Upper lobe of right lung (tissue), 1 donor: ENCODE results near the gene RPL15. TPM values are rescaled to one million over a fixed set of nuclear protein-coding genes. Genes with fewer than 3 reads are reported as not detected.

Experiments used
- ATAC-seq: fragments of 200-7000 bp; cut with Tn5 transposase; one replicate; pipeline ENCODE4 v1.9.1; 2020; ENCODE audit warnings: mild to moderate bottlenecking, moderate library complexity
- DNase-seq: peaks from one replicate; pipeline ENCODE4 v3.0.0-alpha.2; 2020
- H3K27ac ChIP-seq: fragments of 200-600 bp; one replicate; pipeline ENCODE4 v1.8.0; 2022
- H3K27me3 ChIP-seq: fragments of 200-600 bp; one replicate; pipeline ENCODE4 v1.8.0; 2022; ENCODE audit warnings: mild to moderate bottlenecking
- H3K36me3 ChIP-seq: fragments of 200-600 bp; one replicate; pipeline ENCODE4 v1.8.0; 2022
- H3K4me1 ChIP-seq: fragments of 200-600 bp; one replicate; pipeline ENCODE4 v1.8.0; 2022
- H3K4me3 ChIP-seq: fragments of 200-600 bp; one replicate; pipeline ENCODE4 v1.8.0; 2022; ENCODE audit warnings: mild to moderate bottlenecking
- H3K9me3 ChIP-seq: fragments of 200-600 bp; one replicate; pipeline ENCODE4 v1.8.0; 2022
- intact Hi-C: fragments of 100-400 bp; cut with DNase I; formaldehyde crosslinking; loops from one replicate; pipeline ENCODE4 v1.11.0; 2022
- total RNA-seq: library from RNA; stranded (reverse); fragmentation: NEBNext Ultra II Directional; extraction: Animal tissue kit (Norgen Biotek cat#: 25700); gene quantifications from one replicate; pipeline ENCODE4 v1.2.1, GENCODE V29; 2021
- TF ChIP-seq, protein P1 (sequence below): fragments of 200-600 bp; IDR thresholded peaks from one replicate; pipeline ENCODE4 v1.8.0; 2022; ENCODE audit warnings: antibody characterized with exemption
- donor health status: DM: no; HTN: yes; CAD: no; lungs with severe emphysema.

RPL15 gene
- total RNA-seq, 1 donor from 2014 or later = 1,404 TPM

- H3K27me3 ChIP-seq = no peaks in the 10 kb centered on the region
- peaks cover 16% of the 10 kb centered on the region for H3K4me1 ChIP-seq
- no peaks in the 10 kb centered on the region for H3K36me3 ChIP-seq
- TF ChIP-seq, protein P1, sequence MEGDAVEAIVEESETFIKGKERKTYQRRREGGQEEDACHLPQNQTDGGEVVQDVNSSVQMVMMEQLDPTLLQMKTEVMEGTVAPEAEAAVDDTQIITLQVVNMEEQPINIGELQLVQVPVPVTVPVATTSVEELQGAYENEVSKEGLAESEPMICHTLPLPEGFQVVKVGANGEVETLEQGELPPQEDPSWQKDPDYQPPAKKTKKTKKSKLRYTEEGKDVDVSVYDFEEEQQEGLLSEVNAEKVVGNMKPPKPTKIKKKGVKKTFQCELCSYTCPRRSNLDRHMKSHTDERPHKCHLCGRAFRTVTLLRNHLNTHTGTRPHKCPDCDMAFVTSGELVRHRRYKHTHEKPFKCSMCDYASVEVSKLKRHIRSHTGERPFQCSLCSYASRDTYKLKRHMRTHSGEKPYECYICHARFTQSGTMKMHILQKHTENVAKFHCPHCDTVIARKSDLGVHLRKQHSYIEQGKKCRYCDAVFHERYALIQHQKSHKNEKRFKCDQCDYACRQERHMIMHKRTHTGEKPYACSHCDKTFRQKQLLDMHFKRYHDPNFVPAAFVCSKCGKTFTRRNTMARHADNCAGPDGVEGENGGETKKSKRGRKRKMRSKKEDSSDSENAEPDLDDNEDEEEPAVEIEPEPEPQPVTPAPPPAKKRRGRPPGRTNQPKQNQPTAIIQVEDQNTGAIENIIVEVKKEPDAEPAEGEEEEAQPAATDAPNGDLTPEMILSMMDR = no peak
- no peak overlapping the region for H3K4me3 ChIP-seq
- ATAC-seq = no peak
- H3K27ac ChIP-seq = no peak overlapping the region
- H3K9me3 ChIP-seq = no peaks in the 10 kb centered on the region
- no peak for DNase-seq
- intact Hi-C loops = loop anchor here (5.0 kb wide), 1 partner anchor 565 kb away; no protein-coding TSS in a partner anchor
These were observed 44.6 kb upstream of the RPL15 start for GRCh38 chr3:23872330-23872729.

DNA sequence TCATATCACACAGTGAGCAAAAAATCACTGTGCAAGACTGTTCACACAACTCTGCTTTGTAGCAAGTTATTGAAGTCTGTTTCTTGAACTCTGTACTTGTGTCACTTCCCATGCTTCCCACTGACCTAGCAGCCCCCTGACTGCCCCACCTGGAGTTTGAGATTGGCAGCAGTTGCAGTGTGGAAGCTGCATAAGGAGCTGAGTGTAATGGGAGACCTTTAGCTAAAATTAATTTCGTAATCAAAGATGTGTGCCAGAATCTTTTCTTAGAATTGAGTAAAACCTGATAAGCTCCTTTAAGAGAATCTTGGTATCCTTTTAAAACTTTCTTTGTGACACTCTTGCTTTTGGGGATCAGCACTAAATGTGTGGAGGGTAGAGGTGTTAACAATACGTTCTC is 43.0 kb upstream of the RPL15 start:
- ATAC-seq = no peak
- intact Hi-C loops = loop anchor here (5.0 kb wide), 1 partner anchor 567 kb away; no protein-coding TSS in a partner anchor

GRCh38 chr3:23874359-23875112 is 42.4 kb upstream of the RPL15 start:
- TF ChIP-seq, protein P1 = no peak
- Histone ChIP-seq H3K27me3 (no peaks in the 10 kb centered on the region), H3K27ac (no peak overlapping the region), H3K36me3 (no peaks in the 10 kb centered on the region), H3K4me1 (peaks cover 24% of the 10 kb centered on the region), H3K4me3 (no peak overlapping the region), H3K9me3 (no peaks in the 10 kb centered on the region)
- no peak for DNase-seq
- ATAC-seq = no peak
- intact Hi-C loops = loop anchor here (5.0 kb wide), 1 partner anchor 567 kb away; no protein-coding TSS in a partner anchor

More for the DNA sequence above, 43.0 kb upstream of the RPL15 start:
- TF ChIP-seq, protein P1 = no peak
- Histone ChIP-seq H3K27ac (no peak overlapping the region), H3K4me1 (peaks cover 24% of the 10 kb centered on the region), H3K4me3 (no peak overlapping the region), H3K9me3 (no peaks in the 10 kb centered on the region), H3K36me3 (no peaks in the 10 kb centered on the region), H3K27me3 (no peaks in the 10 kb centered on the region)
- no peak for DNase-seq

- no peak for ATAC-seq
- TF ChIP-seq, protein P1 = no peak
These were observed 41.7 kb upstream of the RPL15 start for GRCh38 chr3:23875113-23875725.

GRCh38 chr3:23876923-23877322 is 40.0 kb upstream of the RPL15 start:
- Histone ChIP-seq H3K36me3 (no peaks in the 10 kb centered on the region), H3K4me3 (no peak overlapping the region), H3K9me3 (no peaks in the 10 kb centered on the region), H3K27me3 (no peaks in the 10 kb centered on the region), H3K27ac (no peak overlapping the region), H3K4me1 (peaks cover 32% of the 10 kb centered on the region)
- DNase-seq = no peak
- no peak for ATAC-seq
- intact Hi-C loops = no loop called here
- TF ChIP-seq, protein P1 = no peak

More at GRCh38 chr3:23875113-23875725, 41.7 kb upstream of the RPL15 start:
- DNase-seq = no peak
- no peak overlapping the region for H3K27ac ChIP-seq
- H3K4me1 ChIP-seq = peaks cover 24% of the 10 kb centered on the region
- intact Hi-C loops = no loop called here
- H3K36me3 ChIP-seq = no peaks in the 10 kb centered on the region
- H3K27me3 ChIP-seq = no peaks in the 10 kb centered on the region
- H3K9me3 ChIP-seq = no peaks in the 10 kb centered on the region
- H3K4me3 ChIP-seq = no peak overlapping the region
